ENCODE results near the gene ANO1. TPM values are rescaled to one million over a fixed set of nuclear protein-coding genes. Genes with fewer than 3 reads are reported as not detected.
A peak's percentile ranks its signal among the peaks of the same experiment; 100 is the strongest.

ANO1 gene
- total RNA-seq, 2 donors from 2014 or later = 34.6 to 43.9 TPM

GRCh38 chr11:70064008-70064725 is 13.9 kb upstream of the ANO1 start:
- no peaks in the 10 kb centered on the region for H3K36me3 ChIP-seq
- H3K4me3 ChIP-seq = no peak overlapping the region
- TF ChIP-seq POLR2AphosphoS5 (IDR thresholded peaks at IDR 0.05) = no peak
- intact Hi-C loops (cut with DNase I) = no loop called here
- H3K9me3 ChIP-seq = no peaks in the 10 kb centered on the region
- H3K27me3 ChIP-seq (replicated peaks; ENCODE audit: insufficient read depth) = no peaks in the 10 kb centered on the region
- DNase-seq (ENCODE audit: low spot score) = no peak
- WGBS = 74% methylated on average over 10 of the region's 10 CpGs
- H3K4me1 ChIP-seq (replicated peaks) = no peaks in the 10 kb centered on the region
- H3K27ac ChIP-seq = peak overlapping the region; percentile 51 to 67

DNA sequence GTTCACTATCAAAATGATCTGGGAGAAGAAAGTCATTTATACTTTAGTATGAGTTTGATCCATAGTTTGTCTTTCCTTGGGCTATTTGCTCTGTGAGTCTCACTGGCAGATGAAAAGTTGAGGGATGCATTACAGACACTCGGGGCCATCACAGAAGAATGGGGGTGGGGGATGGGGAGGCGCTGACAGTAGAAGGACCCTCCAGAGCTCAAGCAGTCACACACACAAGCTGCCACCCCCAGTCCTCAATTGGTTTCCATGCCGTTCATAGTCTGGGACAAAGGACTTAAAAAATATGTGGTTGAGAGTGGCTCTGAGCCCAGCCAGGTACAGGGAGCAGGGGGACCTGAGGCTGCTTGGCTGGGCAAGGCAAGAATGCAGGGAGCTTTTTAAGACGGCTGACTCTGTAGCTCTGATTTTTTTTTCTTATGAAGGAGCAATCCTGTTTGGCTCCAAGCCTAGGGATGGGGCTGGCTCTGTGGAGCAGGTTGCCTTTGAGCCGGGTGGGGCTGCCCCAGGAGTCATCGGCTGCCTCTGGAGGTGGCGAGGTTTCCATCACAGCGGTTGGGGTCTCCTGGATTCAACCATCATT is 13.3 kb upstream of the ANO1 start:
- Histone ChIP-seq H3K4me3 (no peak overlapping the region), H3K4me1 (replicated peaks) (no peaks in the 10 kb centered on the region), H3K36me3 (no peaks in the 10 kb centered on the region), H3K9me3 (no peaks in the 10 kb centered on the region), H3K27me3 (replicated peaks; ENCODE audit: insufficient read depth) (no peaks in the 10 kb centered on the region), H3K27ac (peak overlapping the region; percentile 46 to 67)
- TF ChIP-seq POLR2A (IDR thresholded peaks at IDR 0.05) (no peak), POLR2AphosphoS5 (IDR thresholded peaks at IDR 0.05) (no peak)
- TF ChIP-seq, protein P1, sequence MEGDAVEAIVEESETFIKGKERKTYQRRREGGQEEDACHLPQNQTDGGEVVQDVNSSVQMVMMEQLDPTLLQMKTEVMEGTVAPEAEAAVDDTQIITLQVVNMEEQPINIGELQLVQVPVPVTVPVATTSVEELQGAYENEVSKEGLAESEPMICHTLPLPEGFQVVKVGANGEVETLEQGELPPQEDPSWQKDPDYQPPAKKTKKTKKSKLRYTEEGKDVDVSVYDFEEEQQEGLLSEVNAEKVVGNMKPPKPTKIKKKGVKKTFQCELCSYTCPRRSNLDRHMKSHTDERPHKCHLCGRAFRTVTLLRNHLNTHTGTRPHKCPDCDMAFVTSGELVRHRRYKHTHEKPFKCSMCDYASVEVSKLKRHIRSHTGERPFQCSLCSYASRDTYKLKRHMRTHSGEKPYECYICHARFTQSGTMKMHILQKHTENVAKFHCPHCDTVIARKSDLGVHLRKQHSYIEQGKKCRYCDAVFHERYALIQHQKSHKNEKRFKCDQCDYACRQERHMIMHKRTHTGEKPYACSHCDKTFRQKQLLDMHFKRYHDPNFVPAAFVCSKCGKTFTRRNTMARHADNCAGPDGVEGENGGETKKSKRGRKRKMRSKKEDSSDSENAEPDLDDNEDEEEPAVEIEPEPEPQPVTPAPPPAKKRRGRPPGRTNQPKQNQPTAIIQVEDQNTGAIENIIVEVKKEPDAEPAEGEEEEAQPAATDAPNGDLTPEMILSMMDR (IDR thresholded peaks at IDR 0.05) = no peak
- peak; percentile 53 for DNase-seq (ENCODE audit: low spot score)
- 61% methylated on average over 8 of the region's 8 CpGs for WGBS
- intact Hi-C loops (cut with DNase I) = no loop called here

DNA sequence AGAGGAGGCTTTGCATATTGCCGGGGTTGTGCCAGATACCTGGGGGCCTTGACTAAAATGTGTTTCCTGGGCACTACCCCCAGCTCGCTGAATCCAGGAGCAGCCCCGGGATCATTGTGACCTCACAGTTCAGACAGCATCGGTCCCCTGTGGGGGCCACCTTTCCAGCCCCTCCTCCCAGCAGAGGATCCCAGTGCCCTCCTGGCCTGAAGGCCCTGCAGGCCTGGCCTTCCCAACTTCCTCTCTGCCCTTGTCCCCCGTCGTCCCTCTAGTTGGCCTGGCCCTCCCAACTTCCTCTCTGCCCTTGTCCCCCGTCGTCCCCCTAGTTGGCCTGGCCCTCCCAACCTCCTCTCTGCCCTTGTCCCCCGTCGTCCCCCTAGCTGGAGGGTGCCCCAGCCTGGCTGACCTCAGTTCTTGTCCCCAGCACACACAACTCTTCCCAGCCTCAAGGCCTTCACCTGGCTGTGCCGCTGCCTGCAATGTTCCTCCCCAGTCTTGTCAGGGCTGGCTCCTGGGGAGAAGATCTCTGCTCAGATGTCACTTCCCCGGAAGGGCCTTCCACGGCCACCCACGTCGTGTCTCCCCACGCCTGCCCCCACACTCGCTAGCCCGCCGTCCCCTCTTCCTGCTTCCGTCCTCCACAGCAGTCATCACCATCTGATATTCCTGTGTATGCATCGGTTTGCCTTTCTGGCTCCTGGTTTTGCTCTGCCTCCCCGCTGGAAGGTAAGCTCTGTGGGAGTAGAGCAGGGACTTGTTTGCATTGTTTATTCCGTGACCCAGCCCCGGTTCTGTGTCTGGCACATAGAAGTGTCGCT is 12.6 kb upstream of the ANO1 start:
- Histone ChIP-seq H3K27me3 (replicated peaks; ENCODE audit: insufficient read depth) (no peaks in the 10 kb centered on the region), H3K27ac (no peak overlapping the region), H3K9me3 (no peaks in the 10 kb centered on the region), H3K4me1 (replicated peaks) (no peaks in the 10 kb centered on the region), H3K4me3 (no peak overlapping the region), H3K36me3 (no peaks in the 10 kb centered on the region)
- 82% methylated on average over 25 of the region's 25 CpGs for WGBS
- TF ChIP-seq, protein P1 (IDR thresholded peaks at IDR 0.05) = no peak
- no peak for TF ChIP-seq POLR2AphosphoS5 (IDR thresholded peaks at IDR 0.05)
- TF ChIP-seq POLR2A (IDR thresholded peaks at IDR 0.05) = no peak
- no peak for DNase-seq (ENCODE audit: low spot score)
- intact Hi-C loops (cut with DNase I) = no loop called here

GRCh38 chr11:70066136-70066520 is 12.0 kb upstream of the ANO1 start:
- Histone ChIP-seq H3K4me3 (no peak overlapping the region), H3K4me1 (replicated peaks) (no peaks in the 10 kb centered on the region), H3K27ac (no peak overlapping the region), H3K27me3 (replicated peaks; ENCODE audit: insufficient read depth) (no peaks in the 10 kb centered on the region), H3K36me3 (no peaks in the 10 kb centered on the region), H3K9me3 (no peaks in the 10 kb centered on the region)
- DNase-seq (ENCODE audit: low spot score) = no peak
- intact Hi-C loops (cut with DNase I) = no loop called here
- TF ChIP-seq POLR2AphosphoS5 (IDR thresholded peaks at IDR 0.05) = no peak
- no peak for TF ChIP-seq POLR2A (IDR thresholded peaks at IDR 0.05)
- TF ChIP-seq, protein P1 (IDR thresholded peaks at IDR 0.05) = no peak
- WGBS = 87% methylated on average over 2 of the region's 2 CpGs

- Histone ChIP-seq H3K4me1 (replicated peaks) (no peaks in the 10 kb centered on the region), H3K4me3 (no peak overlapping the region), H3K27me3 (replicated peaks; ENCODE audit: insufficient read depth) (no peaks in the 10 kb centered on the region), H3K9me3 (no peaks in the 10 kb centered on the region), H3K36me3 (no peaks in the 10 kb centered on the region), H3K27ac (no peak overlapping the region)
- TF ChIP-seq, protein P1 (IDR thresholded peaks at IDR 0.05) = no peak
- DNase-seq (ENCODE audit: low spot score) = no peak
- intact Hi-C loops (cut with DNase I) = no loop called here
- 91% methylated on average over 12 of the region's 13 CpGs for WGBS
Measured at GRCh38 chr11:70066628-70067027, 11.5 kb upstream of the ANO1 start.

Data from prostate gland (tissue), 2 donors.